Activated naive CD4-positive, alpha-beta T cell treated with anti-CD3 and anti-CD28 coated beads for 36 hours (primary cell): ENCODE data around the gene UBQLN4. TPM values are rescaled to one million over a fixed set of nuclear protein-coding genes. Genes with fewer than 3 reads are reported as not detected.

Experiments used
- CTCF ChIA-PET: fragments of 350-600 bp; sonication (Branson Sonifier 250); formaldehyde crosslinking; loops from one replicate; lab custom pipeline; 2021; ENCODE audit warnings: antibody characterized with exemption; lab: Charles Lee
- DNase-seq: peaks from one replicate; pipeline ENCODE4 v3.0.0-alpha.2; 2020
- H3K27ac Mint-ChIP-seq: one replicate; pipeline ENCODE4 v1.8.0; 2021; ENCODE audit warnings: mild to moderate bottlenecking, mixed read lengths
- H3K27me3 Mint-ChIP-seq: one replicate; pipeline ENCODE4 v1.8.0; 2021; ENCODE audit warnings: low read depth, mixed read lengths
- H3K36me3 Mint-ChIP-seq: one replicate; pipeline ENCODE4 v1.8.0; 2021; ENCODE audit warnings: low read depth, mixed read lengths
- H3K4me1 Mint-ChIP-seq: one replicate; pipeline ENCODE4 v1.8.0; 2021; ENCODE audit warnings: low read depth, mixed read lengths
- H3K4me3 Mint-ChIP-seq: one replicate; pipeline ENCODE4 v1.8.0; 2021; ENCODE audit warnings: mild to moderate bottlenecking, moderate library complexity, mixed read lengths
- H3K9me3 Mint-ChIP-seq: one replicate; pipeline ENCODE4 v1.8.0; 2021; ENCODE audit warnings: mixed read lengths
- intact Hi-C: fragments of 100-400 bp; cut with micrococcal nuclease; formaldehyde crosslinking; loops from one replicate; pipeline ENCODE4 v1.15.1; 2023
- total RNA-seq, 2 experiments: library from RNA; stranded (reverse); gene quantifications; one replicate each; pipeline ENCODE4 v1.2.3, GENCODE V29; 2021

UBQLN4 gene
- total RNA-seq, 2 experiments from 2014 or later, result 27.1 to 27.4 TPM

DNA sequence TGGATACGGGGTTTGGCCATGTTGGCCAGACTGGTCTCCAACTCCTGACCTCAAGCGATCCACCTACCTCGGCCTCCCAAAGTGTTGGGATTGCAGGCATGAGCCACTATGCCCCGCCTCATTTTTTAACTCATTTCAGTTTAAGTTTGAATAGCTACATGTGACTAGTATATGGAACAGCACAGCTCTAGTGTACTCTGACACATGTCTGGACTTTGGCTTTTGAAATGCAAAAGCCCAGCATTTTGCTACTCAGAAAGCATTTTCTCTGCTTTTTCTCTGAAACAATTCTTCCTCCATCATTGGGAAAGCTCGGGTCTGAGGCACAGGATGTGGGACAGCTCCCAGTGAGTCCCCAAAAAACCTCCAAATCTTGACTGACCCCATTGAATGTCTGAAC is 28.8 kb downstream of the UBQLN4 start:
- CTCF ChIA-PET, result interaction anchor here (2.5 kb wide), 1 partner anchor 41 kb away, joined by 13 read pairs; no protein-coding TSS in a partner anchor
- no peak overlapping the region for H3K27ac Mint-ChIP-seq
- intact Hi-C loops, result loop anchor here (5.0 kb wide), 1 partner anchor 312 kb away; the partner anchor contains the start of genes CCT3 and TSACC
- no peak overlapping the region for H3K4me3 Mint-ChIP-seq
- peaks cover 6% of the 10 kb centered on the region for H3K36me3 Mint-ChIP-seq
- H3K27me3 Mint-ChIP-seq, result no peaks in the 10 kb centered on the region
- DNase-seq, result no peak
- peaks cover 15% of the 10 kb centered on the region for H3K4me1 Mint-ChIP-seq
- no peaks in the 10 kb centered on the region for H3K9me3 Mint-ChIP-seq

DNA sequence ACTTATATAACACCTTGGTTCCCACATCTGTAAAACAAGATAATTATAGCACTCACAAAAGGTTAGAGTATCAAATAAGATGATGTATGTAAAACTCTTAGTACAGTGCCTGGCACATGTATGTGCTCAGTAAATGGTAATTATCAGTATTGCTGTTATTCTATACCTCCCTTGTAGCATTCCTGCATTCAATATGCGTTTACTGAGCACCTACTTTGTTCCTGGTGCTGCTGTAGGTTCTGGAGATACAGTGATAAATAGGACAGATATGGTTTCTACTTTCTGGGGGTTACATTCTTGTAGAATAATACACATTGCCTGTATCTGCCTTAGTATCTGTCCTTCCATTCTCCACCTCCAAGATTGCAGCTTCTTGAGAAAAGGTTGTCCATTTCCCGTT is 31.6 kb downstream of the UBQLN4 start:
- no peaks in the 10 kb centered on the region for H3K27me3 Mint-ChIP-seq
- H3K4me3 Mint-ChIP-seq, result no peak overlapping the region
- H3K9me3 Mint-ChIP-seq, result no peaks in the 10 kb centered on the region
- no peak overlapping the region for H3K27ac Mint-ChIP-seq
- no peak for DNase-seq
- peaks cover 21% of the 10 kb centered on the region for H3K36me3 Mint-ChIP-seq
- peaks cover 28% of the 10 kb centered on the region for H3K4me1 Mint-ChIP-seq
- CTCF ChIA-PET, result interaction anchor here (0.8 to 1.2 kb wide), 3 partner anchors 31 to 828 kb away, joined by 3 read pairs; no protein-coding TSS in a partner anchor
- intact Hi-C loops, result loop anchor here (1.0 to 5.0 kb wide), 4 partner anchors 32 to 760 kb away; partner anchors contain the start of genes CCT3, LAMTOR2, SCAMP3 and TSACC

DNA sequence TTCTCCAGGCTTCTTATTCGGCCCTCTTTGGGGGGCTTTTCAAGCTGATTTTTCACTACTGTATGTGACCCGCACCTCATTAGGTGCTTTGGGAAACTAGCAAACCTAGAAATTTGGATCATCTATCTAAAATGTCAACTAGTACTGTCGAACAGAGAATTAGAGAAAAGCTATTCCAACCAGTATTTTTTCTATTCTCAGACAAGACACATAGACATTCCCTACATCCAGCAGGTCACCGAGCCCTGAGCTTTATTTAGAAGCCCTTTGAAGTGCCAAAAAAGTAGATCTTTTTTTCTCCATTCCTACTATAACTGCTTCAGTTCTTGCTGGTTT is 32.5 kb downstream of the UBQLN4 start:
- CTCF ChIA-PET, result interaction anchor here (1.3 kb wide), 1 partner anchor 43 kb away, joined by 4 read pairs; no protein-coding TSS in a partner anchor
- Mint-ChIP-seq H3K4me1 (peaks cover 28% of the 10 kb centered on the region), H3K27me3 (no peaks in the 10 kb centered on the region), H3K27ac (peak overlapping the region; percentile 91), H3K4me3 (peak overlapping the region; percentile 84), H3K36me3 (peaks cover 25% of the 10 kb centered on the region), H3K9me3 (no peaks in the 10 kb centered on the region)
- DNase-seq, result no peak
- intact Hi-C loops, result loop anchor here (1.0 to 5.0 kb wide), 4 partner anchors 33 to 759 kb away; partner anchors contain the start of genes CCT3, LAMTOR2, SCAMP3 and TSACC

DNA sequence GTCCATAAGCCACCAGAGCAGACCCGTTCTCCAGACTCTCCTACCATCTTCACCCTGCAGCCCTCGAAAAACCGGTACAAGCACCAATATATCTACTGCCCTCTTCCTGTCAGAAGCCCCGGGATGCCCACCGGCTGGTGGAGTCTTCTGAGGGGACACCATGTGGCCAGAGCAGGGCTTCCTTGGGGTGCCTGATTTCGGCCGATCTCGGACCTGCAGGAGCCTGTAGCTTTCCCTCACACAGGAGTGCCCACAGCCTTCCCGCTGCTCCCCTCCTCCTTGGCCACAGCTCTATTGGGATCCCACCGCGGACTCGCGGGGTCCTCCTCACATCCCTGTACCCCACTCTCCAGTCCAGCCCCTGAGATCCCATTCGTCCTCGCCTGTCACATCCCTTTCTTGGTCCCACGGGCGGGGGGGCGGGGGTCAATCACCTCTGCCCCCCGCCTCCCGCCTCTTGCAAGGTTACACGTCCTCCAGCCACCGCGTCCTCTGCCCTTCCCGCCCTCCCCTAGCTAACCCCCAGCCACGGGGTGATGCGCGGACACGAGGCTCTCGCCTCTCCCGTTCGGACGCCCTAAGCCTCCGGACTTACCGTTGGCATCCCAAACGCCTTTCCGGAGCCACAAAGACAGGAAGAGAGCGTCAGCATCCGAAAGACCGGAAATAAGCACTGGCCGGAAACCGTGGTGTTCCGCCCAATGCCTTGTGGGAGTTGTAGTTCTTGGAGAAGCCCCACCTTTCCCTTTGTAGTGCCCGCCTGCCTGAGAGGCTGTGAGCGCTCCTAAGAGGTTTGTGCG is 33.1 kb downstream of the UBQLN4 start, which contains the start of gene SSR2:
Gene SSR2, minus strand, starts transcription at position 659 of the 800 bp plus-strand sequence. CDS start 784 bp downstream, outside the sequence.
- no peaks in the 10 kb centered on the region for H3K9me3 Mint-ChIP-seq
- peak; percentile 94 for DNase-seq
- H3K4me1 Mint-ChIP-seq, result peaks cover 28% of the 10 kb centered on the region
- peak within 1 kb of the TSS; percentile 91 for H3K27ac Mint-ChIP-seq
- intact Hi-C loops, result loop anchor here (1.0 to 5.0 kb wide), 4 partner anchors 34 to 758 kb away; partner anchors contain the start of genes CCT3, LAMTOR2, SCAMP3 and TSACC
- peak within 1 kb of the TSS; percentile 84 for H3K4me3 Mint-ChIP-seq
- H3K36me3 Mint-ChIP-seq, result peaks cover 25% of the 10 kb centered on the region
- H3K27me3 Mint-ChIP-seq, result no peaks in the 10 kb centered on the region
- CTCF ChIA-PET, result interaction anchor here (1.3 kb wide), 1 partner anchor 44 kb away, joined by 4 read pairs; no protein-coding TSS in a partner anchor

DNA sequence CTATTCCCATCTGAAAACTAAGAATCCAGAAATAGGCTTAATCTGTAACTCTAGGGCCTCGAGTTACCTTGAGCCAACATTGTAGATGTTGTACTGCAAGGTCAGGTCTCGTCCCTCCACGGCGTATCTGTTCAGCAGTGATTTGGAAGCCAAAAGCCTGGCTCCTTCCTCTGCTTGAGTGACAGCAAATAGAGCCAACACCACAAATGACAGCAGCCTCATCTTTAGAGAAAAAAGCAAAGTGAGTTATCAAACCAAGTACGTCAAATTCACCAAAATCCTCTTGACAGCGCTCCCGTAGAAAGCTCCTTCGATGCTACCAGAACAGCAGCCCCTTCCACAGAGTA is 33.7 kb downstream of the UBQLN4 start:
- Mint-ChIP-seq H3K9me3 (no peaks in the 10 kb centered on the region), H3K4me1 (peaks cover 28% of the 10 kb centered on the region), H3K36me3 (peaks cover 25% of the 10 kb centered on the region), H3K4me3 (peak overlapping the region; percentile 84), H3K27me3 (no peaks in the 10 kb centered on the region), H3K27ac (peak overlapping the region; percentile 91)
- CTCF ChIA-PET, result interaction anchor here (0.7 kb wide), 1 partner anchor 957 kb away, joined by 3 read pairs; no protein-coding TSS in a partner anchor
- no peak for DNase-seq
- intact Hi-C loops, result loop anchor here (5.0 kb wide), 1 partner anchor 317 kb away; the partner anchor contains the start of genes CCT3 and TSACC

DNA sequence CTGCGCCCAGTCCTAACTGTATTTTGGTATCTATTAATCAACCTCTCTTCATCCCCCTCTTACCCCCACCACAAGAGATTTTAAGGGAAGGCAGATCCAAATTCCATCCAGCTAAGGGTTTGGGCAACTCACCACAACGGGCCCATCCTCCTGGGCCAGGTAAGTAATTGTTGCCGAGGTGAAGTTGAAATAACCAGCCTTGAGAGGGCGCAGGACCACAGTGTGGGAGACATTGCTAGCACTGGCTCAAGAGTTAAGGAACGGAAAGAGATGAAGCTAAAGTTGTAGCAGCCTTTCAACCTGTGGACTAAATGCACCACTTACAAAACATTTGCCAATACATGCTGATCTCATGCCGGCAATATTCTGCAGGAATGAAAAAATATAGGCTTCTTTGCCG is 38.8 kb downstream of the UBQLN4 start:
- Mint-ChIP-seq H3K27me3 (no peaks in the 10 kb centered on the region), H3K9me3 (no peaks in the 10 kb centered on the region), H3K27ac (no peak overlapping the region), H3K4me1 (peaks cover 13% of the 10 kb centered on the region), H3K36me3 (peaks cover 49% of the 10 kb centered on the region), H3K4me3 (no peak overlapping the region)
- no peak for DNase-seq
- intact Hi-C loops, result no loop called here
- CTCF ChIA-PET, result interaction anchor here (0.6 kb wide), 1 partner anchor 93 kb away, joined by 5 read pairs; no protein-coding TSS in a partner anchor

DNA sequence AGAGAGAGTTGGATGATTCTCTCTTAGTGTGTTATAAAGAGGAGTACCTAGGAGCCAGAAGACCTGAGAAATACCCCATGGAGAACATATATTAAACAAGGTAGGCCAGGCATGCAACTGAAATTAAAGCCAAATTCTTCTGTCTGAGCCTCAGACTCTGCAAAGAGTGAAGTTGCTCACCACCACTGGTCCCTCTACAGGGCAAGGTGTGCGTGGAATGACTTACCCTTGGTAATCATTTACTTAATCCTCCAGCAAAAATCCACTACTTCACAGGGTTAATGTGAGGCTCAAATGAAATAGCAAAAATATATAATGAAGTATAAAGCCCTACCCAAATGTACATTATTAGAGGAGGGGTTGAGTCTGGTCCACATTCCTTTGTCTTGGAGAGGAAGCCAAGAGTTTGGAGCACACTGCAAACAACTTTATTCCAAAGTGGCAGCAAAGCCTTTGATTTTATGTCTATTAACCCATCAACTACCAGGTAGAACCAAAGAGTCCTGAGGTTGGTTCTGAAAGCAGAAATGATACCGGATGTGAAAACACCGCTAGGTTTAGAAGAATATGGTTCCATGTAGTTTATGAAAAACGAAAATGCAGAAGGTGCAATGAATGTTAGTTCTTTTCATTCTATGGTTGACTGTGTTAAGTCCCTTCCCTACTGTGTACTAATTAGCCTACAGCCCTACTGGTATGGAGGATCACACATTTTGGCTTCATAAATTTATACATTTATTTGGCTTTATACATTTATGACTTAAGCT is 41.4 kb downstream of the UBQLN4 start:
- Mint-ChIP-seq H3K9me3 (no peaks in the 10 kb centered on the region), H3K27me3 (no peaks in the 10 kb centered on the region), H3K36me3 (peaks cover 46% of the 10 kb centered on the region), H3K27ac (no peak overlapping the region), H3K4me3 (no peak overlapping the region), H3K4me1 (no peaks in the 10 kb centered on the region)
- intact Hi-C loops, result no loop called here
- no peak for DNase-seq
- CTCF ChIA-PET, result no interaction called here

DNA sequence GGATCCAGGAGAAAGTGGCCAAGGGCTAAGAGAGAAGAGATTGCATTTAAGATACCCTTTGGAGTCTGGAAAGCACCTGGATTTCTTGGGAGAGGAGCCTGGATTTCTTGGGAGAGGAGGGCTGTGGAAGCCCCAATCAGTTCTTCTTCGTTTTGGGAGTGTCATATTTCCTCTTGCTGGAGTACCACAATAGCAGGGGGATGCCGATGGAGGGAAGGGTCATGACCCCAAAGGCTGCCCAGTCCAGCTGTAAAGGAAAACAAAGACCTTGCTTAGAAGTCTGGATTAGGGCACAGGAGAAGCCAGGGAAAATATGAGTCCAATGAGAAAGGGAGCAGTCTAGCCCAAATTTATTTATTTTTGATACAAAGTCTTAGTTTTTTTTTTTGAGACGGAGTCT is 44.2 kb downstream of the UBQLN4 start:
- no peak for DNase-seq
- no peaks in the 10 kb centered on the region for H3K9me3 Mint-ChIP-seq
- no peaks in the 10 kb centered on the region for H3K27me3 Mint-ChIP-seq
- peaks cover 45% of the 10 kb centered on the region for H3K36me3 Mint-ChIP-seq
- CTCF ChIA-PET, result interaction anchor here (0.6 to 0.7 kb wide), 2 partner anchors 39 to 50 kb away, joined by 4 to 6 read pairs; no protein-coding TSS in a partner anchor
- H3K27ac Mint-ChIP-seq, result no peak overlapping the region
- intact Hi-C loops, result no loop called here
- H3K4me3 Mint-ChIP-seq, result no peak overlapping the region
- H3K4me1 Mint-ChIP-seq, result peaks cover 12% of the 10 kb centered on the region

DNA sequence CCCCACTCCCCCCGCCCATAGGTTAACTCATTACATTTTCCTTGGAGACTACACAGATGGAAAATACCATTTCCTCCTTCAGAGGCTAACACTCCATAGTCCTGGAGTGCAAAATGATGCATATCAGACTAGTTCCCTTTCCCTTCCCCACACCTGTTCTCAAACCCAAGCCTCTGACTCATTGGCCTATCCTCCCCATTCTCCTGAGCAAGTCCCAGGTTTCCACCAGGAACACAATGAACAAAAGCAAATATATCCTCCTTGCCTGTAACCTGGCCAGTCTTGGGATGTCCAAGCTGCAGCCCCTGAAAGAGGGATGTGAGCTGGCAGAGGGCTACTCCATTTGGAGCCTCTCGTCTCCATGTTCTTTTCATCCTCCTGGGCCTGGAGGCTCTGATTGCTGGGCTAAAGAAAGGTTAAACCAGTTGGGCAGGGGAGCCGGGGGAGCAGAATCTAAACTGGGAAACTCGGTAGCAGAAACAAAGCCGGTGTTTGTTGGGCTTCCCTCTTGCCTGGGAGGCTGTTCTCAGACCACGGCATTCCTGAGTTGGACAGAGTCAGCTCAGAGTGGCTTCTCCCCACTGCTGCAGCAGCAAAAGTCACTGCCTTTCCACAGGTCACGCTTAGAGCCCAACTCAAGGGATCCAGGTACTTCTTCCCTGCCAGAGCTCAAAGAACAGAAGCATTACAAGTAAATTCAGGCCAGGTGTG is 46.8 kb downstream of the UBQLN4 start:
- intact Hi-C loops, result no loop called here

DNA sequence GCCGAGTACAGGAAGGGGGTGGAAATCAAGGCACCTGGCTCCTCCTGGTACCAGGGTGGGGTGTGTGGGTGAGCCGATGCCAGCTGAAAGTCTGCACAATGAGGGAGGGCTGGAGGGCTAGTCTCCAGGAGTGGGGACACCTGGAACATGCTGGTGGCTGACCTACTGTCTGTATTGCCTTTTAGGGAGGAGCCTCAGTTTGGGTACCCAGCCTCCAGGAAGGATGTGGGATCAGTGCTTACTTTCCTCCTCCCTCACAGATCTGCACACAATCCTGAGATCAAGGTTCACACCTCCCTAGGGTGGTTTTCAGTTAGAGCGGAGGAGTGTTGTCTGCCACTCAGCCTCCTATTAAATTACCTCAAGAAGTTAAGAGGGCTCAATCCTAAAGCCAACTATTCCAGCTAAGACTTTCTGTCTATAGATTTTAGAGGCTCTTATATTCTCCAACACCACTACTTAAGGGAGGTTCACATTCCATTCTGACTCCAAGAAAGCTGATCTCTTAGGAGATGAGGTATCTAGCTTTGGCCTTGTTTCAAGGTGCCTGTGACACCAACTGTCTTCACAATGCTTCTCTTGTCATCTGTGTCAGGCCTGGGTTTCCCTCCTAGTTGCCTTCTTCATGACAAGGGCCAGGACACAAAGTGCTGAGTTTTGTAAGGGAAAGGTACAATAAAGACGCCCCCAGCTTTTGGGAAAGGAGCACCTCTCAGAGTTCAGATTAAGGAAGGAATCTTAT is 48.6 kb downstream of the UBQLN4 start:
- intact Hi-C loops, result no loop called here
- Mint-ChIP-seq H3K9me3 (no peaks in the 10 kb centered on the region), H3K36me3 (peaks cover 19% of the 10 kb centered on the region), H3K27me3 (no peaks in the 10 kb centered on the region), H3K4me1 (peaks cover 12% of the 10 kb centered on the region), H3K27ac (peak overlapping the region; percentile 32), H3K4me3 (no peak overlapping the region)
- CTCF ChIA-PET, result interaction anchor here (1.0 to 1.2 kb wide), 4 partner anchors 15 to 67 kb away, joined by 3 to 11 read pairs (median 4); no protein-coding TSS in a partner anchor
- DNase-seq, result peak; percentile 46

More for the DNA sequence above, 46.8 kb downstream of the UBQLN4 start:
- H3K4me3 Mint-ChIP-seq, result no peak overlapping the region
- H3K27me3 Mint-ChIP-seq, result no peaks in the 10 kb centered on the region
- H3K9me3 Mint-ChIP-seq, result no peaks in the 10 kb centered on the region
- no peak for DNase-seq
- H3K4me1 Mint-ChIP-seq, result peaks cover 12% of the 10 kb centered on the region
- H3K27ac Mint-ChIP-seq, result peak overlapping the region; percentile 10
- CTCF ChIA-PET, result interaction anchor here (0.6 to 1.0 kb wide), 2 partner anchors 9 to 85 kb away, joined by 4 read pairs; no protein-coding TSS in a partner anchor
- peaks cover 33% of the 10 kb centered on the region for H3K36me3 Mint-ChIP-seq

DNA sequence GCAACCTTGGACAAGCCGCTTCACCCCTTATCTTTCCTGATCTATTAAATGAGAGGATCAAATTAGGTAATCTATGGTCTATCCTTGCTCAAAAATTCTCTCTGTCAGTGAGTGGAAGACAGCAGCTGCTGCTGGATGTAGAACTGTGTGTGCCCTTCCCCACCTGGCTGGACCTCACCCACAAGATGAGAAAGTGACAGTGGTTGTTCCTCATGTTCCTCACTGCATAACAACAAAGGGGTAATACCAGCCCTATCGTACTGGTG is 49.7 kb downstream of the UBQLN4 start:
- DNase-seq, result no peak
- CTCF ChIA-PET, result interaction anchor here (1.0 kb wide), 1 partner anchor 14 kb away, joined by 3 read pairs; no protein-coding TSS in a partner anchor
- no peaks in the 10 kb centered on the region for H3K27me3 Mint-ChIP-seq

More for the DNA sequence above, 49.7 kb downstream of the UBQLN4 start:
- Mint-ChIP-seq H3K4me1 (peaks cover 12% of the 10 kb centered on the region), H3K27ac (no peak overlapping the region), H3K9me3 (no peaks in the 10 kb centered on the region), H3K4me3 (no peak overlapping the region), H3K36me3 (peaks cover 13% of the 10 kb centered on the region)
- intact Hi-C loops, result no loop called here
